GM12878 (cell line): ENCODE results near the gene KIRREL1. TPM values are rescaled to one million over a fixed set of nuclear protein-coding genes. Genes with fewer than 3 reads are reported as not detected.

Experiments
- ATAC-seq: fragments of 200-7000 bp; cut with Tn5 transposase; 3 replicates; pipeline ENCODE4 v1.9.1; 2020; ENCODE audit warnings: mild to moderate bottlenecking, moderate library complexity
- BruUV-seq: library from RNA; stranded (reverse); fragments of 400-500 nt; replicated peaks from 2 replicates; lab custom pipeline; 2021; lab: Mats Ljungman, UMichigan
- CTCF ChIA-PET: fragments of 300-600 bp; sonication (Branson Sonifier 250); formaldehyde crosslinking; extraction: SDS; loops from one replicate; lab custom pipeline; 2021; ENCODE audit warnings: inconsistent platforms; lab: Yijun Ruan, JAX
- POLR2A ChIA-PET: fragments of 350-600 bp; formaldehyde crosslinking; extraction: SDS; loops from one replicate; lab custom pipeline; 2021; ENCODE audit warnings: inconsistent platforms; lab: Charles Lee
- RAD21 ChIA-PET: fragments of 300-600 bp; sonication (Branson Sonifier 250); formaldehyde crosslinking; loops from one replicate; lab custom pipeline; 2023; ENCODE audit warnings: antibody characterized with exemption; ENCODE audit not compliant: unreplicated experiment; lab: Charles Lee
- SMC1A ChIA-PET: fragments of 300-600 bp; sonication (Branson Sonifier 250); formaldehyde crosslinking; loops from one replicate; lab custom pipeline; 2023; ENCODE audit not compliant: unreplicated experiment, uncharacterized antibody; lab: Charles Lee
- DNase-seq: peaks from one replicate; pipeline ENCODE4 v3.0.0-alpha.2; 2011; ENCODE audit warnings: low read depth, low spot score
- FAIRE-seq: peaks from 3 replicates; lab custom pipeline; 2011; peaks lifted over from hg19 to GRCh38; lab: Jason Lieb, UNC
- H2AFZ ChIP-seq: 2 replicates; pipeline ENCODE4 v1.6.0; 2011; ENCODE audit warnings: low read depth, low read length, control low read depth; ENCODE audit not compliant: control insufficient read depth
- H3K27ac ChIP-seq: 2 replicates; pipeline ENCODE4 v1.5.1; 2011; ENCODE audit warnings: control low read depth; ENCODE audit not compliant: control insufficient read depth, insufficient read depth
- H3K27me3 ChIP-seq, 2 experiments: replicated peaks in 1 of 2; 2 replicates each; pipeline versions ENCODE4 v1.6.0 to v1.6.1; 2011; ENCODE audit warnings: low read length in 1 of 2; ENCODE audit not compliant: control insufficient read depth in 2 of 2, insufficient read depth in 2 of 2
- H3K36me3 ChIP-seq, 2 experiments: 2 replicates each; pipeline ENCODE4 v1.5.1; 2011; ENCODE audit warnings: low read length in 1 of 2; ENCODE audit not compliant: control insufficient read depth in 2 of 2, insufficient read depth in 2 of 2
- H3K4me1 ChIP-seq: 2 replicates; pipeline ENCODE4 v1.6.1; 2011; ENCODE audit warnings: mild to moderate bottlenecking, low read length, moderate library complexity, mixed read lengths; ENCODE audit not compliant: control insufficient read depth, insufficient read depth
- H3K4me2 ChIP-seq: 2 replicates; pipeline ENCODE4 v1.6.0; 2011; ENCODE audit warnings: control low read depth; ENCODE audit not compliant: control insufficient read depth, insufficient read depth
- H3K4me3 ChIP-seq: fragments of 200-600 bp; sonication (generic); 2 replicates; pipeline ENCODE4 v1.5.1; 2016
- H3K79me2 ChIP-seq: 2 replicates; pipeline ENCODE4 v1.6.0; 2011; ENCODE audit warnings: low read length; ENCODE audit not compliant: control insufficient read depth, insufficient read depth
- H3K9ac ChIP-seq: 2 replicates; pipeline ENCODE4 v1.8.0; 2011; ENCODE audit warnings: low read length, control low read depth, mixed read lengths; ENCODE audit not compliant: control insufficient read depth, insufficient read depth
- H3K9me3 ChIP-seq: replicated peaks from 3 replicates; pipeline ENCODE4 v1.5.1; 2011; ENCODE audit warnings: mild to moderate bottlenecking, low read length; ENCODE audit not compliant: control insufficient read depth, insufficient read depth
- H4K20me1 ChIP-seq: 2 replicates; pipeline ENCODE4 v1.6.0; 2011; ENCODE audit not compliant: control insufficient read depth, insufficient read depth
- CHD1 ChIP-seq: IDR thresholded peaks from 2 replicates; pipeline ENCODE4 v1.6.1; 2012; ENCODE audit warnings: low read depth, low read length, improper control_type of control experiment
- EED ChIP-seq: sonication (generic); IDR thresholded peaks from 2 replicates; pipeline ENCODE4 v1.6.1; 2016; ENCODE audit warnings: antibody characterized with exemption, low read depth
- FOS ChIP-seq: IDR thresholded peaks from 3 replicates; pipeline ENCODE4 v1.6.1; 2011; ENCODE audit warnings: borderline replicate concordance; ENCODE audit not compliant: insufficient read length; ENCODE audit errors: extremely low read depth
- GABPA ChIP-seq: IDR thresholded peaks from 2 replicates; pipeline ENCODE4 v1.6.1; 2014; ENCODE audit warnings: antibody characterized with exemption, low read depth, mild to moderate bottlenecking, inconsistent platforms
- IKZF2 ChIP-seq, 2 experiments: fragments of 450-650 bp; IDR thresholded peaks; 2 replicates each; pipeline ENCODE4 v1.6.1; 2017; ENCODE audit warnings: mild to moderate bottlenecking in 2 of 2, moderate library complexity in 2 of 2
- POLR2A ChIP-seq: IDR thresholded peaks from 2 replicates; pipeline ENCODE4 v1.6.1; 2011; ENCODE audit warnings: low read depth, mild to moderate bottlenecking, low read length
- SIX5 ChIP-seq: IDR thresholded peaks from 2 replicates; pipeline ENCODE4 v1.6.1; 2011; ENCODE audit warnings: mild to moderate bottlenecking, low read depth, low read length, moderate library complexity; ENCODE audit not compliant: severe bottlenecking
- ZNF274 ChIP-seq: IDR thresholded peaks from one replicate; pipeline ENCODE4 v1.8.0; 2011; ENCODE audit not compliant: insufficient read length, insufficient read depth
- ZNF622 ChIP-seq: fragments of 450-650 bp; IDR thresholded peaks from 2 replicates; pipeline ENCODE4 v1.6.1; 2017; ENCODE audit warnings: mild to moderate bottlenecking, inconsistent platforms
- WGBS: methylation state at CpG from one replicate; pipeline ENCODE4 v1.1.6; 2016; ENCODE audit warnings: low lambda C conversion rate; ENCODE audit not compliant: insufficient replicate concordance, insufficient coverage; ENCODE audit errors: missing lambda C conversion rate; 5-methylcytosine and 5-hydroxymethylcytosine counted together
- in situ Hi-C: fragments of 300-500 bp; cut with MboI; formaldehyde crosslinking; loops from 9 replicates; pipeline ENCODE4 v1.14.3; 2018; ENCODE audit warnings: mixed read lengths
- intact Hi-C: fragments of 100-400 bp; cut with micrococcal nuclease; formaldehyde crosslinking; loops from one replicate; pipeline ENCODE4 v1.14.2; 2022; ENCODE audit not compliant: unreplicated experiment
- polyA plus RNA-seq, 11 experiments: library from polyadenylated mRNA; depleted of rRNA in 4 of 11; unstranded in 6 of 11; stranded (reverse) in 5 of 11; fragments of >200 nt; fragmentation: Nextera tagmentation in 4 of 11; fragmentation: Illumina TruSeq in 1 of 11; extraction: Ambion mirVana in 4 of 11; extraction: Trizol in 1 of 11; gene quantifications; 1 replicate in 1 of 11; 2 replicates in 10 of 11; pipeline versions ENCODE4 v1.2.1 to v1.2.3, GENCODE V29; 2011 to 2016; ENCODE audit warnings: inconsistent platforms in 2 of 11, missing spikeins in 2 of 11, low read depth in 1 of 11
- total RNA-seq, 4 experiments: library from RNA; depleted of rRNA in 3 of 4; stranded (reverse); fragments of >200 nt in 3 of 4; fragmentation: Illumina TruSeq in 1 of 4; extraction: Trizol in 1 of 4; gene quantifications; 2 replicates each; pipeline versions ENCODE4 v1.2.1 to v1.2.3, GENCODE V29; 2013 to 2021

The KIRREL1 gene
- total and polyA plus RNA-seq, 10 of the 15 experiments (the other 5 are each of a cell fraction or from before 2014, with no cell fraction given): 0.15 TPM; not detected in 9

DNA sequence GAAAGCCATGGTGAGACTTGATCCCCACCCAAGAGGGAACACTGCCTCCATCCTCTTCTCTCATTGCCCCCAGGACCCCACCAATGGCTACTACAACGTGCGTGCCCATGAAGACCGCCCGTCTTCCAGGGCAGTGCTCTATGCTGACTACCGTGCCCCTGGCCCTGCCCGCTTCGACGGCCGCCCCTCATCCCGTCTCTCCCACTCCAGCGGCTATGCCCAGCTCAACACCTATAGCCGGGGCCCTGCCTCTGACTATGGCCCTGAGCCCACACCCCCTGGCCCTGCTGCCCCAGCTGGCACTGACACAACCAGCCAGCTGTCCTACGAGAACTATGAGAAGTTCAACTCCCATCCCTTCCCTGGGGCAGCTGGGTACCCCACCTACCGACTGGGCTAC is 101.1 kb downstream of the KIRREL1 start:
- no peaks in the 10 kb centered on the region for H4K20me1 ChIP-seq
- H2AFZ ChIP-seq: no peak overlapping the region
- BruUV-seq: no TSS peak
- no peaks in the 10 kb centered on the region for H3K9me3 ChIP-seq
- H3K4me3 ChIP-seq: no peak overlapping the region
- ChIA-PET CTCF (interaction anchor here (1.1 to 11.3 kb wide), 4 partner anchors 10 to 27 kb away, joined by 3 to 210 read pairs (median 4); no protein-coding TSS in a partner anchor), SMC1A (no interaction called here), POLR2A (no interaction called here), RAD21 (no interaction called here)
- WGBS: 50% methylated on average over 14 of the region's 14 CpGs
- no peak for FAIRE-seq
- no peak for ATAC-seq
- intact Hi-C loops (no loop called here), in situ Hi-C loops (no loop called here)
- H3K4me2 ChIP-seq: no peak overlapping the region
- TF ChIP-seq CHD1: no peak
- TF ChIP-seq IKZF2 (IDR thresholded peaks at IDR 0.05): no peak
- no peak for TF ChIP-seq GABPA
- TF ChIP-seq SIX5: no peak
- no peak for TF ChIP-seq POLR2A
- TF ChIP-seq ZNF622: no peak
- no peak for TF ChIP-seq FOS
- TF ChIP-seq ZNF274: no peak
- no peak for TF ChIP-seq EED
- H3K79me2 ChIP-seq: no peaks in the 10 kb centered on the region
- H3K27me3 ChIP-seq: peaks cover 0 to 4% of the 10 kb centered on the region in 2 experiments; a peak in 3 of 4 replicates
- H3K36me3 ChIP-seq: no peaks in the 10 kb centered on the region
- no peaks in the 10 kb centered on the region for H3K4me1 ChIP-seq
- H3K27ac ChIP-seq: no peak overlapping the region
- DNase-seq: no peak
- H3K9ac ChIP-seq: no peak overlapping the region
